ENCODE results near the gene AGFG1.

The AGFG1 gene

DNA sequence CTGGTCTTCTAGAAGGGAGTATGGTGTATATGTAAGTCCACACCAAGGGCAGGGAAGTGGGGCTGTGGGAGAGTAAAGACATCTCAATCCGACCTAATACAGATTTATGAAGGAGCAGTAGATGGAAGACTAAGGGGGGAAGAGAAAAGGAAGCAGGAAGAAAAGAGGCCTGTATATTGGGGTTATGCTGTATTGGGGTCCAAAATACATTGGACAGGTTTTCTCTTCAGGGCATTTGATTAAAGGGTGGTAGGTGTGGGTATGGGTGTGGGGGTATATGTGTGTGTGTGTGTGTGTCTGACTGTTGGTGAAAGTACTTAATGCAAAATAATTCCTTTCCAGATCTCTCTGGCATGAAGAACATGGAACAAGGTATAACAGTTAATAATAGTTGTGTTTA is 93.1 kb downstream of the AGFG1 start:
- TF ChIP-seq, protein P1, sequence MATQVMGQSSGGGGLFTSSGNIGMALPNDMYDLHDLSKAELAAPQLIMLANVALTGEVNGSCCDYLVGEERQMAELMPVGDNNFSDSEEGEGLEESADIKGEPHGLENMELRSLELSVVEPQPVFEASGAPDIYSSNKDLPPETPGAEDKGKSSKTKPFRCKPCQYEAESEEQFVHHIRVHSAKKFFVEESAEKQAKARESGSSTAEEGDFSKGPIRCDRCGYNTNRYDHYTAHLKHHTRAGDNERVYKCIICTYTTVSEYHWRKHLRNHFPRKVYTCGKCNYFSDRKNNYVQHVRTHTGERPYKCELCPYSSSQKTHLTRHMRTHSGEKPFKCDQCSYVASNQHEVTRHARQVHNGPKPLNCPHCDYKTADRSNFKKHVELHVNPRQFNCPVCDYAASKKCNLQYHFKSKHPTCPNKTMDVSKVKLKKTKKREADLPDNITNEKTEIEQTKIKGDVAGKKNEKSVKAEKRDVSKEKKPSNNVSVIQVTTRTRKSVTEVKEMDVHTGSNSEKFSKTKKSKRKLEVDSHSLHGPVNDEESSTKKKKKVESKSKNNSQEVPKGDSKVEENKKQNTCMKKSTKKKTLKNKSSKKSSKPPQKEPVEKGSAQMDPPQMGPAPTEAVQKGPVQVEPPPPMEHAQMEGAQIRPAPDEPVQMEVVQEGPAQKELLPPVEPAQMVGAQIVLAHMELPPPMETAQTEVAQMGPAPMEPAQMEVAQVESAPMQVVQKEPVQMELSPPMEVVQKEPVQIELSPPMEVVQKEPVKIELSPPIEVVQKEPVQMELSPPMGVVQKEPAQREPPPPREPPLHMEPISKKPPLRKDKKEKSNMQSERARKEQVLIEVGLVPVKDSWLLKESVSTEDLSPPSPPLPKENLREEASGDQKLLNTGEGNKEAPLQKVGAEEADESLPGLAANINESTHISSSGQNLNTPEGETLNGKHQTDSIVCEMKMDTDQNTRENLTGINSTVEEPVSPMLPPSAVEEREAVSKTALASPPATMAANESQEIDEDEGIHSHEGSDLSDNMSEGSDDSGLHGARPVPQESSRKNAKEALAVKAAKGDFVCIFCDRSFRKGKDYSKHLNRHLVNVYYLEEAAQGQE (IDR thresholded peaks at IDR 0.05; ENCODE audit: insufficient read depth in 1 of 2, low read depth in 2 of 2, low read length in 2 of 2): no peak
- TF ChIP-seq TAF1 (IDR thresholded peaks at IDR 0.05; ENCODE audit: borderline replicate concordance, insufficient read depth, low read length): no peak
- no peak for TF ChIP-seq SIN3A (IDR thresholded peaks at IDR 0.05; ENCODE audit: borderline replicate concordance, insufficient read depth, low read length)
- TF ChIP-seq FOXP2 (optimal IDR thresholded peaks at IDR 0.05; ENCODE audit: borderline replicate concordance, extremely low read depth, extremely low read length, insufficient read depth): no peak
- no peak for TF ChIP-seq POLR2AphosphoS5 (IDR thresholded peaks at IDR 0.05; ENCODE audit: low read depth, low read length)

DNA sequence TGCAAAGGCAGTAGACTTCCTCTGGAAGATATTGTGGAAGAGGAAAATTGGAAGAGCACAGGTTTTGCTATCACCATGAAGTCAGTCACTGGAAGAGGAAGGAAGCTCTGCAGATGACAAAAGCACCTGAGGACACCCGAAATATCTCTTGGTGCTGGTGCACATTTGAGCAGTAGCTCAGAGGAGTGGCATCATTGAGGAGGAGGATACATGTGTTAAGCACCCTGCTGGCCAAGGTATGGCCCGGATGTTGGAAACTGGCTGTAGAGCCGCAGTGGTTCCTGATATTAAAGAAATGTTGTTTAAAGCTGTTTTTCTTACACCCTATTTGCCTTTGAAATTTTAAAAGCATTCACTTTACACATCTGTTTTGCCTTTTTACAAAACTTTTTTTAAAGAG is 94.1 kb downstream of the AGFG1 start:
- TF ChIP-seq, protein P1 (IDR thresholded peaks at IDR 0.05; ENCODE audit: insufficient read depth in 1 of 2, low read depth in 2 of 2, low read length in 2 of 2): no peak
- TF ChIP-seq POLR2AphosphoS5 (IDR thresholded peaks at IDR 0.05; ENCODE audit: low read depth, low read length) (0 out of 2 replicates have a peak, but pooled peaks have one; percentile 26), TAF1 (IDR thresholded peaks at IDR 0.05; ENCODE audit: borderline replicate concordance, insufficient read depth, low read length) (no peak)

DNA sequence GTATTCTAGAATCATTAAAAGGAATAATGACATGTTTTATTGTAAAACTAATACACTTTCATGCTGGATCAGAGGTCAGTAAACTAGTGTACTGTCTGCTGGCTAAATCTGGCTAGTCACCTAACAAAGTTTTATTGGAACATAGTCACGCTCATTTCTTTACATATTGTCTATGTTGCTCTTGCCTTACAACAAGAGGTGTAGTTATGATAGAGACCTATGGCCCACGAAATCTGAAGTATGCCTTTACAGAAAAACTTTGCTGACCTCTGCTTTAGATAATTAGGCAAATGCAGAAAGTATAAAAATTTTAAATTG is 96.9 kb downstream of the AGFG1 start:
- no peak for TF ChIP-seq POLR2AphosphoS5 (IDR thresholded peaks at IDR 0.05; ENCODE audit: low read depth, low read length)
- TF ChIP-seq, protein P1 (IDR thresholded peaks at IDR 0.05; ENCODE audit: insufficient read depth in 1 of 2, low read depth in 2 of 2, low read length in 2 of 2): no peak
- TF ChIP-seq TAF1 (IDR thresholded peaks at IDR 0.05; ENCODE audit: borderline replicate concordance, insufficient read depth, low read length): no peak
- no peak for TF ChIP-seq SIN3A (IDR thresholded peaks at IDR 0.05; ENCODE audit: borderline replicate concordance, insufficient read depth, low read length)
- TF ChIP-seq FOXP2 (optimal IDR thresholded peaks at IDR 0.05; ENCODE audit: borderline replicate concordance, extremely low read depth, extremely low read length, insufficient read depth): no peak

DNA sequence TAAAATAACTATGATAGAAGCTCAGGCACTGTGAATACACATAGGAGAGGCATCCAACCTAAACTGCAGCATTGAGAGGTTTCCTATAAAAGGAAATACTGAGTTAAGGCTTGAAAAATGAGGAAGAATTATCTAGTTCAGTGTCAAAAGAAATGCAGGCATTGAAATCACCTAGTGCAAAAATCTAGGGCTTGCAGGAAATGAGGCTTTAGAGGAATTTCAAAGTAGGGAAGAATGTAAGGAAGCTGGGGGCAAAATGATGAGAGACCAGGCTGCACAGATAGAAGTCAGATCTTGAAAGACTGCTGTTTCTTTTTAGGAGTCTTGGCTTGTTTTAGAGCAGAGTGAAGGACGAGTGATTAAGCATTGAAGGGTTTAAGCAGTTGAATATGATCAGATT is 98.7 kb downstream of the AGFG1 start:
- no peak for TF ChIP-seq SIN3A (IDR thresholded peaks at IDR 0.05; ENCODE audit: borderline replicate concordance, insufficient read depth, low read length)
- TF ChIP-seq, protein P1 (IDR thresholded peaks at IDR 0.05; ENCODE audit: insufficient read depth in 1 of 2, low read depth in 2 of 2, low read length in 2 of 2): no peak
- TF ChIP-seq FOXP2 (optimal IDR thresholded peaks at IDR 0.05; ENCODE audit: borderline replicate concordance, extremely low read depth, extremely low read length, insufficient read depth): no peak
- TF ChIP-seq POLR2AphosphoS5 (IDR thresholded peaks at IDR 0.05; ENCODE audit: low read depth, low read length): no peak
- no peak for TF ChIP-seq TAF1 (IDR thresholded peaks at IDR 0.05; ENCODE audit: borderline replicate concordance, insufficient read depth, low read length)

DNA sequence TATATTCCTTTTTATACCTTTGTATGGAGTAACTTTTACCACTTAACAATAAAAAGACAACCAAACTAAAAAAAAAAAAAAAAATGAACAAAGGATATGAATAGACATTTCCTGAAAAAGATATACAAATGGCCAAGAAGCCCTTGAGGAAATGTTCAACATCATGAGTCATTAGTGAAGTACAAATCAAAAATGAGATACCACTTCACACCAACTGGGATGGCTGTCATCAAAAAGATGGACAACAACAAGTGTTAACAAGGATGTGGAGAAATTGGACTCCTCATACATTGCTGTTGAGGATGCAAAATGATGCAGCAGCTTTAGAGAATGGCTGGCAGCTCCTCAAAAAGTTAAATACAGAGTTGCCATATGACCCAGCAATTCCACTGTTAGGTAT is 104.2 kb downstream of the AGFG1 start:
- TF ChIP-seq, protein P1 (IDR thresholded peaks at IDR 0.05; ENCODE audit: insufficient read depth in 1 of 2, low read depth in 2 of 2, low read length in 2 of 2): no peak
- TF ChIP-seq FOXP2 (optimal IDR thresholded peaks at IDR 0.05; ENCODE audit: borderline replicate concordance, extremely low read depth, extremely low read length, insufficient read depth) (no peak), TAF1 (IDR thresholded peaks at IDR 0.05; ENCODE audit: borderline replicate concordance, insufficient read depth, low read length) (no peak), SIN3A (IDR thresholded peaks at IDR 0.05; ENCODE audit: borderline replicate concordance, insufficient read depth, low read length) (no peak), POLR2AphosphoS5 (IDR thresholded peaks at IDR 0.05; ENCODE audit: low read depth, low read length) (no peak)
